HG03432 (cell line): ENCODE data around the gene KRCC1.
"Not testable (repeated sequence)": the region's sequence is repeated elsewhere in the genome, so short reads cannot be mapped to it uniquely, and the experiment has no call there.

Source experiments
- ATAC-seq: cut with Tn5 transposase; IDR thresholded peaks from one replicate; pipeline ENCODE4 v1.9.1; 2021; ENCODE audit warnings: mild to moderate bottlenecking, moderate library complexity; ENCODE audit not compliant: unreplicated experiment

The KRCC1 gene

DNA sequence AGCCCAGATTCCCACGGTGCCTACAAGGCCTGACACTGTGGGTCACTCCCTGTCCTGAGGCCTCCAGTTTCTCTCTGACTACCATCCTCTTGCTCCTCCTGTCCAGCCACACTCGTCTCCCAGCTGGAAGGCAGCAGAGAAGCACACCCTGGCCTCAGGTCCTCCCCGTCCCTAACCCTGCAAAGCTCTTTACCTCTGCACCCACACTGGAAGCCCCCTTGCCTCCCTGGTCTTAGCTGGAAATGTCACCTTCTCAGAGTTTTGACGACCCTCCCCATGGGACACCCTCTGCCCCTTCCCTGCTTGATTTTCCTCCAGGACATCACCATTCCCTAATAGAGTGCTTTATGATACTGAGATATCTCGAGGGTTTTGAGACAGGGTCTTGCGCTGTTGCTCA is 49.8 kb downstream of the KRCC1 start:
- no peak for ATAC-seq

- ATAC-seq: no peak
Measured at GRCh38 chr2:88003074-88003755, 52.4 kb downstream of the KRCC1 start.

DNA sequence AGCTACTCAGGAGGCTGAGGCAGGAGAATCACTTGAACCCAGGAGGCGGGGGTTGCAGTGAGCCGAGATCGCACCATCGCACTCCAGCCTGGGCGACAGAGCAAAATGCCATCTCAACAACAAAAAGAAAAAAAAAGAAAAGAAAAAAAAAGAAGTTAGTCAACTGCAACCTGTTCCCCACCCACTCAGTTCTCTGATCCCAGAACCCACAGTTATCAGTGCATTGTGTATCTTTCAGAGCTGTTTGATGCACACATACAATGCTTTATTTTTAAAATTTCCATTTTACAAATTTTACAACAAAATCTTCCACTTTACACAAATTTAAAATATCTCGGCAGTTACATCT is 53.2 kb downstream of the KRCC1 start:
- no peak for ATAC-seq

DNA sequence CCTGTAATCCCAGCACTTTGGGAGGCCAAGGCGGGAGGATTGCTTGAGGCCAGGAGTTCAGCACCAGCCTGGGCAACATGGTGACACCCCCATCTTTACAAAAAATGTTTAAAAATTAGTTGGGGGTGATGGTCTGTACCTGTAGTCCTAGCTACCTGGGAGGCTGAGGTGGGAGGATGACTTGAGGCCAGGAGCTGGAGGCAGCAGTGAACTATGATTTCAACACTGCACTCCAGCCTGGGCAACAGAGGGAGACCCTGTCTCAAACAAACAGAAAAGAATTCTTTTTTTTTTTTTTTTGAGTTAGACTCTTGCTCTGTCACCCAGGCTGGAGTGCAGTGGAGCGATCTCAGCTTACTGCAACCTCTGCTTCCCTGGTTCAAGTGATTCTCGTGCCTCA is 55.1 kb downstream of the KRCC1 start:
- ATAC-seq: not testable (repeated sequence)

GRCh38 chr2:87996570-87996969 is 59.0 kb downstream of the KRCC1 start:
- no peak for ATAC-seq

DNA sequence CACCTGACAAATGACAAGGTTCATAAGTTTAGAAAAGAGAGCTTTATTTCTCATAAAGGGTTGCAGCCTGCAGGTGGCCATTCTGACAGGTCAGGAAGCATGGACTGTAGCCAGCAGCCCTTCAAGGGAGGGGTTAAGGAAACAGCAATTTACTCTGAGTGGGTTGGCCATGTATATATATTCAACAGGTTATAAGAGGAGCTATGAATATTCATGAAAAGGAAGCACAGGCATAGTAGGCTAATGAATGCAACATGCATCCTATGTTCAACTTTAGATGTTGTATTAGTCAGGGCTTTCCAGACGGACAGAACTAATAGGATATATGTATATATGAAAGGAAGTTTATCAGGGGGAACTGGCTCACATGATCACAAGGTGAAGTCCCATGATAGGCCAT is 59.8 kb downstream of the KRCC1 start:
- no peak for ATAC-seq

DNA sequence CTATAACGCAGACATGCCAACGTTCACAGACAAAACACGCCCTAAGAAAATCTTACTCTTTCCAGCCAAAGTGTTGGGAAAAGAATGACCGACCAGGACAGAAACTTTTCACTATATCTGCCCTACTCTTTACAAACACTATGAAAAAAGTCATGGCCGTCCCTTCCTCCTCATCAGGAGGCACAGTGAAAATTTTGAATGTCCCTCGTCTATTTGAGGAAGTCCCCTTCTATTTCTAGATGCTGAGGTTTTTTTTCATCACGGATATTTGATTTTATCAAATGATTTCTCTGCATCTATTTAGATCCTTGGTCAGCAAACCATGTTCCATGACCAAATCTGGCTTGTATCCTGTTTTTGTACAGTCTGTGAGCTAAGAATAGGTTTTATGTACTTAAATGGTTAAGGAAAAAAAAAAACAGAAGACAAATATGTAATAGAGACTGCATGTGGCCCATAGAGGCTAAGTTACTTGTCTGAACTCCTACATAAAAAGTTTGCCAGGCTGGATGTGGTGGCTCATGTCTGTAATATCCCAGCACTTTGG is 61.2 kb downstream of the KRCC1 start:
- ATAC-seq: not testable (repeated sequence)

- ATAC-seq: not testable (repeated sequence)
Measured at GRCh38 chr2:87992569-87992968, 63.0 kb downstream of the KRCC1 start.

DNA sequence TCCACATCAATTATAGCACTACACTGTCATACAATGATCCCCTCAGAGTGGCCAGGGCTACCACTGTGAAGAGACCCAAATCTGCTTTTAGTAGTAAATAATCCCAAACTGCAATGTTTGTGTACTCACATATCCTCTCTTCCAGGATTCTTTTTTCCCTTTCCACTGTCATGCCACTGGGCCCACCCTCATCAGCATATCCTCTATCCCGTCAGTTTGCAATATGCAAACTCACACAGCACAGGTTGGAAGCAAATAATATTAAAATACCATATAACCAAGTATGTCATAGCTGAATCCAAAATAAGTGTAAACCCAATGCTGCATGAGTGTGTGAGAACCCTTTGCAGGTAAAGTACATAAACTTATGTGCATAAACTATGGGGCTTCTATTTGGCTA is 68.1 kb downstream of the KRCC1 start:
- ATAC-seq: not testable (repeated sequence)

GRCh38 chr2:87985902-87986301 is 69.7 kb downstream of the KRCC1 start:
- ATAC-seq: not testable (repeated sequence)

GRCh38 chr2:87981182-87981581 is 74.4 kb downstream of the KRCC1 start:
- not testable (repeated sequence) for ATAC-seq
